Cardiac fibroblast (primary cell): ENCODE data around the gene KIAA0586.
"Not testable (repeated sequence)": the region's sequence is repeated elsewhere in the genome, so short reads cannot be mapped to it uniquely, and the experiment has no call there.

Experiments
- DNase-seq, 2 donors: peaks; one replicate each; pipeline versions ENCODE4 v3.0.0 to v3.0.0-alpha.2; 2010; ENCODE audit warnings: low read depth in 2 of 2
- H3K4me3 ChIP-seq, 2 donors: replicated peaks in 1 of 2; 1 replicate in 1 of 2; 2 replicates in 1 of 2; pipeline ENCODE4 v1.5.1; 2011; ENCODE audit warnings: low read depth in 2 of 2, low read length in 2 of 2, mild to moderate bottlenecking in 2 of 2, moderate library complexity in 1 of 2
- TF ChIP-seq, protein P1 (sequence below): IDR thresholded peaks from one replicate; pipeline ENCODE4 v1.5.1; 2011; ENCODE audit warnings: low read depth, mild to moderate bottlenecking, low read length, inconsistent platforms

The KIAA0586 gene

GRCh38 chr14:58584383-58584782 is 156.9 kb downstream of the KIAA0586 start:
- TF ChIP-seq, protein P1, sequence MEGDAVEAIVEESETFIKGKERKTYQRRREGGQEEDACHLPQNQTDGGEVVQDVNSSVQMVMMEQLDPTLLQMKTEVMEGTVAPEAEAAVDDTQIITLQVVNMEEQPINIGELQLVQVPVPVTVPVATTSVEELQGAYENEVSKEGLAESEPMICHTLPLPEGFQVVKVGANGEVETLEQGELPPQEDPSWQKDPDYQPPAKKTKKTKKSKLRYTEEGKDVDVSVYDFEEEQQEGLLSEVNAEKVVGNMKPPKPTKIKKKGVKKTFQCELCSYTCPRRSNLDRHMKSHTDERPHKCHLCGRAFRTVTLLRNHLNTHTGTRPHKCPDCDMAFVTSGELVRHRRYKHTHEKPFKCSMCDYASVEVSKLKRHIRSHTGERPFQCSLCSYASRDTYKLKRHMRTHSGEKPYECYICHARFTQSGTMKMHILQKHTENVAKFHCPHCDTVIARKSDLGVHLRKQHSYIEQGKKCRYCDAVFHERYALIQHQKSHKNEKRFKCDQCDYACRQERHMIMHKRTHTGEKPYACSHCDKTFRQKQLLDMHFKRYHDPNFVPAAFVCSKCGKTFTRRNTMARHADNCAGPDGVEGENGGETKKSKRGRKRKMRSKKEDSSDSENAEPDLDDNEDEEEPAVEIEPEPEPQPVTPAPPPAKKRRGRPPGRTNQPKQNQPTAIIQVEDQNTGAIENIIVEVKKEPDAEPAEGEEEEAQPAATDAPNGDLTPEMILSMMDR: no peak
- H3K4me3 ChIP-seq: no peak overlapping the region
- DNase-seq: peak in 1 of 2 donors; percentile 5

- TF ChIP-seq, protein P1: no peak
- no peak overlapping the region for H3K4me3 ChIP-seq
- DNase-seq: peak; percentile 64 to 78
These were observed 159.8 kb downstream of the KIAA0586 start for GRCh38 chr14:58587271-58587670.

GRCh38 chr14:58588321-58588720 is 160.8 kb downstream of the KIAA0586 start:
- DNase-seq, H3K4me3 ChIP-seq: not testable (repeated sequence)

GRCh38 chr14:58593977-58594376 is 166.5 kb downstream of the KIAA0586 start:
- DNase-seq: no peak
- TF ChIP-seq, protein P1: no peak
- no peak overlapping the region for H3K4me3 ChIP-seq

DNA sequence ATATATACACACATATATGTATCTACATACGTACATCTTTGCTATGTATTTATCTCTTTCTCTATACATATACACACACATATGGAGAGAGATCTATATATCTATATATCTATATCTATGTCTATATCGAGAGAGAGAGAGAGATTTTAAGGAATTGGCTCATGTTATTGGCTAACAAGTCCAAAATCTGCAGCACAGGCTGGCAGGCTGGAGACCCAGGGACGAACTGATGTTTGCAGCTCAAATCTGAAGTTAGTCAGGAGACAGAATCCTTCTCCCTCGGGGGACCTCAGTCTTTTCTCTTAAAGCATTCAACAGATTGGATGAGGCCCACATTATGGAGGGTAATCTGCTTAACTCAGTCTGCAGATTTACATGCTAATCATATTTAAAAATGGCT is 169.5 kb downstream of the KIAA0586 start:
- TF ChIP-seq, protein P1: no peak
- no peak overlapping the region for H3K4me3 ChIP-seq
- no peak for DNase-seq

- no peak for DNase-seq
These were observed 170.7 kb downstream of the KIAA0586 start for GRCh38 chr14:58598028-58598803.

DNA sequence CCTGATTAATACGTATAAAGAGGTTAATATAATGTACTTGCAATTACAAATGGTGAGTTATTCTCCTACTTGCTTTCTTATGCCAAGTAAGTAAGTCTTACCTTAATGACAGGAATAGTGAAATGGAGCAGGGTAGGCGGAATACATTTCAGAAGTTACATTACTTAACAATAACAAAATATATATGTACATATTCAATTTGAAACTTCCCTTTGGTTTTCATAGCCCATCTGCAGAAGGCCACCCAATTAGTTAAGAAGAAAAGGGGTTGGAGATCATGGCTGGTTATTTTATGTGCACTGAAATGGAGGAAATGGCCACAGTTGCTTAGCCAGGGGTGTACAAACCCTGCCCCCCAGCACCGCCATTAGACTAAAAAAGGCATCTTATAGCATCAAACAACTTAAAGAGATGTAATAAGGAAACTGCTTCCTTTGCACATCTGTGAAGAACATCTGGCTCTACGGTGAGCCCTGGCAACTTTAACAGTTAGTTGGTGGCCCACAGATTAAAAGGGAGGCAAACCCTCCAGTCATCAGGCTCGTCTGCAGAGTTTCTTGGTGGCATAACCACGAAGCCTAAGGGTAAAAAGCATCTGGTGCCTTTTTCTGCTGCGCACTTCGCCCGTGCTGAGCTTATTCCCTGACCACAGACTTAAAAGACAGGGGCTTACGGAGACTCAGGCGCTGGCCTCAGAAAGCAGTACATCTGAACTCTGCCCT is 171.4 kb downstream of the KIAA0586 start:
- no peak overlapping the region for H3K4me3 ChIP-seq
- no peak for DNase-seq
- TF ChIP-seq, protein P1: no peak

More at GRCh38 chr14:58598028-58598803, 170.7 kb downstream of the KIAA0586 start:
- no peak overlapping the region for H3K4me3 ChIP-seq
- TF ChIP-seq, protein P1: no peak
